LNCaP clone FGC (cell line): ENCODE results near the gene WHRN.

Source experiments
- DNase-seq: peaks from one replicate; pipeline ENCODE4 v3.0.0-alpha.2; 2011; ENCODE audit warnings: low read depth
- H3K4me3 ChIP-seq: 2 replicates; pipeline ENCODE4 v1.5.1; 2011; ENCODE audit warnings: mild to moderate bottlenecking, low read depth, low read length, control low read depth
- TF ChIP-seq, protein P1 (sequence below): IDR thresholded peaks from 2 replicates; pipeline ENCODE4 v1.5.1; 2012; ENCODE audit warnings: mild to moderate bottlenecking; ENCODE audit not compliant: control insufficient read depth, insufficient read depth; ENCODE audit errors: extremely low read depth

Gene WHRN

DNA sequence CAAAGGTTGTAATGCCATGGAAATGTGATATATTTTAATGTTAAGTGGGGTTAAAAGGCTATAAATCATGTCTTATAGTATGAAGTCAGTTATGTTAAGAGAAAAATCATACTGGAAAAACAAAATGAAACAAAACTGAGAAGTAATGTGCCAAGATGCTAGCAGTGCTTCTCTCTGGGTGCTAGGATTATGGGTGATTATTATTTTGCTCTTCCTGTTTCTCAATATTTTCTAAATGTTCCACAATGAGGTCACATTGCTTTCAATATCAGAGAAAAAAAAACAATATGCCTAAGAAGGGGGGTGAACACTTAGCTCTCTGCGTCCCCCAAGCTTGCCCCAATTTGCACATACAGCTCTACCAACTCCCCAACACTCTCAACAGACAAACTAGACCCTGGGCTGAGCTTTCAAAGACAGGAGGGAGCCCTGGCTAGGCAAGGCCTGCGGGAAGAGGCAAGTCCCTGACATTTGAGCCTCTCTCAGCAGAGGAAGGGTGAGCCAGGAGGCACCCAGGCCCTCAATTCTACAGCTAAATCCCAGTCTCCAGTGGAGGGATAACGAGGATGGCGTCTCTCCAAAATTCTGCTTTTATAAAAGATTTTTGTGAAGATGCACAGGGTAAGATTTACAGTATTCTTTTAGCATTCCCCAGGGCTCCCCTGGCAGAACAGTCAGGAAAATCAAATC lies 24.4 kb downstream of the WHRN start:
- DNase-seq, result no peak
- TF ChIP-seq, protein P1, sequence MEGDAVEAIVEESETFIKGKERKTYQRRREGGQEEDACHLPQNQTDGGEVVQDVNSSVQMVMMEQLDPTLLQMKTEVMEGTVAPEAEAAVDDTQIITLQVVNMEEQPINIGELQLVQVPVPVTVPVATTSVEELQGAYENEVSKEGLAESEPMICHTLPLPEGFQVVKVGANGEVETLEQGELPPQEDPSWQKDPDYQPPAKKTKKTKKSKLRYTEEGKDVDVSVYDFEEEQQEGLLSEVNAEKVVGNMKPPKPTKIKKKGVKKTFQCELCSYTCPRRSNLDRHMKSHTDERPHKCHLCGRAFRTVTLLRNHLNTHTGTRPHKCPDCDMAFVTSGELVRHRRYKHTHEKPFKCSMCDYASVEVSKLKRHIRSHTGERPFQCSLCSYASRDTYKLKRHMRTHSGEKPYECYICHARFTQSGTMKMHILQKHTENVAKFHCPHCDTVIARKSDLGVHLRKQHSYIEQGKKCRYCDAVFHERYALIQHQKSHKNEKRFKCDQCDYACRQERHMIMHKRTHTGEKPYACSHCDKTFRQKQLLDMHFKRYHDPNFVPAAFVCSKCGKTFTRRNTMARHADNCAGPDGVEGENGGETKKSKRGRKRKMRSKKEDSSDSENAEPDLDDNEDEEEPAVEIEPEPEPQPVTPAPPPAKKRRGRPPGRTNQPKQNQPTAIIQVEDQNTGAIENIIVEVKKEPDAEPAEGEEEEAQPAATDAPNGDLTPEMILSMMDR, result no peak
- no peak overlapping the region for H3K4me3 ChIP-seq

DNA sequence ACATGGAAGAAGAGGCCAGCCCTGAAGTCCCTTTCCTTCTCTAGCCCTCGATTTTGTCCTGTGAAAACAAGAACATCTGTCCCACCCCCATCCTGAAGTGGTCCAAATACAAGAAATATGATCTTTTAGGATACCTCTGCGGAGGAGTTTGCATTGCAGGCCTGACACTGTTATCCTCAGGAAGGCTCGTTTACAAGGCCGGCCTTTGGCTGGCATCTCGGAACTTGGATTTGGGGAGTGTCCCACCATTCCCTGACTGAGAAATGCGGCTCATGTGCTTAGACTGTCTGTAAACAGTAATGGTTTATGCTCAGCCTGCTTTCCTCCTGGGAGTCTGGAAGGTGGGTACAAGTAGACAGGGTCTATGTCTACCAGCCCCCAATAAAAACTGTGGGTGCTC lies 26.4 kb downstream of the WHRN start:
- DNase-seq, result no peak
- TF ChIP-seq, protein P1, result no peak
- no peak overlapping the region for H3K4me3 ChIP-seq

DNA sequence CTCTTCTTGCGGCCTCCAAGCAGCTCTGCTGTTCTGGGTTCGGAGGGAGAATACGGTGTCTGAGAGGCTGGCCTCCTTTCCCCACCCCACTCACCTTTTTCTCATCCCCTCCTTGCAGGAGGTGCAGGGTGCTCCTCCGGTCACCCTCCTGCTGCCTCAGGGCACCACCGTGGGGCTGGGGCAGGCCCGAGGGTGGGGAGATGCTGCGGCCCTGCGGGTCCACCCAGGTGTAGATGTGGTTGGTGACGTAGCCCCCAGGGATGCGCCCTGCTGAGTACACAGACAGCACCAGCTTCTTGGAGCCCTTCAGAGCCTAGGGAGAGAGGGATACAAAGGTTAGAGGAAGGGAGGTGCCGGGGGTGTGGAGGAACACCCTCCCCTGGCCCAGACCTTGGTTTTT lies 26.8 kb downstream of the WHRN start:
- TF ChIP-seq, protein P1, result no peak
- no peak for DNase-seq

DNA sequence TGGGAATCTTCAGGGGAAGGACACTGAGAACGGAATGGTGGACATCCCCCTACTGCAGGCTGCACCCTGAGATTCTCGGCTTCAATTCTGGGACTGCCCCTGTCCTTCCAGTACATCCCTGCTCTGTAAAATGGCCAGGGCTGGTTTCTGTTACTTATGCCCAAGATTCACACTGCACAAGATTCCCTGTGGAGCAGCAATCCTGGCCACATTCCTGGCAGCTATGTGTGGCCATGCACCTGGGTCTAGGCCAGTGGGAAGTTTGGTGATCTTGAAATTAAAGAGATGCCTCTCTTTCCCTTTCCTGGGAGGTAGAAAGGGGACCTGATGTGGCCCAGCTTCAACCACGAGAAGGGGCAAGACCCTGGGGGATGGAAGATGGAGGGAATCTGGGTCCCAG lies 27.6 kb downstream of the WHRN start:
- no peak overlapping the region for H3K4me3 ChIP-seq
- TF ChIP-seq, protein P1, result no peak
- DNase-seq, result no peak

More for the DNA sequence above, 26.8 kb downstream of the WHRN start:
- H3K4me3 ChIP-seq, result no peak overlapping the region

DNA sequence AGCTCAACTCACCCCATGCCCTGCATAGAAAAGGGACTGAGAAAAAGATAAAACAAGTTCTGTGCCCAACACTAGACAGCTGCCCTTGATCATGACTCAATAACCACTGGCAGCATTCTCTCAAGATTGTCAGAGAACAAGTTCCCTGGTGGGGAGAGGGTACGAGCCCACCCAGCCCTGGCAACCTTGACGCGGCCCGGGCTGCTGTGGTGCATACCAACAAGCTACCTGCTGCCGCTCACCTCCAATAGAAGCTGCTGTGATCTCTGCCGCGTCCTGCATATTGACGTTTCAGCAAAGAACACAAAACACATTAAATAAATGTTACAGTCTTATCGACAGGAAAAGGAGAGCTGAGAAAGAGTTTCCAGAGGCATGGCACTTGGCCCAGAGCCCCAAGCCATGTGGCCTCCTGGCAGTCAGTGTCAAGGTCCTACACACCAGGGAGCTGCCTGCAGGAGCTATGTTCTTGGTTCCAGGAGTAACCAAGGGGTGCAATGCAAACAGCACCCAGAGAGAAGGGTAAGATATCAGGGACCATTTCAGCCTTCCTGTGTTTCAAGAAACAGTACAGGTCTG lies 28.3 kb downstream of the WHRN start:
- TF ChIP-seq, protein P1, result no peak
- H3K4me3 ChIP-seq, result no peak overlapping the region
- DNase-seq, result no peak

DNA sequence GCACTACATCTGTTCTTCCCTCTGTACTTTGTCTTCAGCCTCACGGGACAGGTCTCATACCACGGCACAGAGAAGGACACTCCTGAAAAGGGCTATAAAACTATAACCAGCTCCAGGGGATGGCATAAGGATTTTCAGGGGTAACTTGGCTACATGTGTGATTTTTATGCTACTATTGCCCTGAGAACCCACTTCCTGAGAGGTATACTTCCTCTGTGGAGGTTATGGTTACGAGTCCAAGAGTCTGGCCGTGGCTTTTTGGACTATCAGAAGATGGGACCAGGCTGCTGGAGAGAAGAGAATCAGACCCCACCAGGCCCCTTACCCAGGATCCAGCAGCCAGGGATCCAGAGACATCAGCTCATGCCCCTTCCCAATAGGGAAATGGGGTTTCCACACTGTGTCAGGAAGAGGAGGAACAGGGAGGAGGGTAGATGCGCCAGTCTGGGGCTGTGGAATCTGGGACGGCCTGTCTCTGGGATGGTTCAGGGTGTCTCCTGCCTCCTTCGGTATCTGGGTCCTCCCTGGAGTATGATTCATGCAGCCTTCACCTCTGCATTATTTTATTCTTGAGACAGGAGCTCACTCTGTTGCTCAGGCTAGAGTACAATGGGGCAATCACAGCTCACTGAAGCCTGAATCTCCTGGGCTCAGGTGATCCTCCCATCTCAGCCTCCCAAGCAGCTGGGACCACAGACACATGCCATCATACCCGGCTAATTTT lies 29.7 kb downstream of the WHRN start:
- DNase-seq, result no peak
- TF ChIP-seq, protein P1, result no peak
- no peak overlapping the region for H3K4me3 ChIP-seq

DNA sequence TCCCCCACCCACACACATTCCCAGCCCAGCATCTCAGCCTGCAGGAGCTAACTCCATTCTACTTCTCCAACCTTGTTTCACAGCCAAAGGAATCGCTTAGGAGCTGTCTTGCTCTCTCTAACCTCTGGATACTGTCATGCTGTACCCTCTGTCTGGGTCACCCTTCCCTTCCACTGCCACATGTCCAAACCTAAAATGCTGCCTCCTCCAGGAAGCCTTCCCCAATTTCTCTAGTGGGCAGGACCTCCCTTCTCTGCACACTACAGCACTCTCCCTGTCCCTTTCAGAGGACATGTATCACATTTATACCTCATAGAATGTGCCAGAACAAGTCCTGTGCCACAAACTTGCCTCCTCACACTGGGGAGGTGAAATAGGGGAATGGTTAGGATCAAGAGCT lies 30.8 kb downstream of the WHRN start:
- TF ChIP-seq, protein P1, result no peak
- DNase-seq, result no peak
- no peak overlapping the region for H3K4me3 ChIP-seq
